Glomerular visceral epithelial cell (primary cell): ENCODE results near the gene DZANK1.
"Not testable (repeated sequence)": the region's sequence is repeated elsewhere in the genome, so short reads cannot be mapped to it uniquely, and the experiment has no call there.

ENCODE experiments used
- DNase-seq: peaks from one replicate; pipeline ENCODE4 v3.0.0-alpha.2; 2016; ENCODE audit errors: extremely low spot score

DZANK1 gene

GRCh38 chr20:18377896-18378481 lies 88.8 kb downstream of the DZANK1 start:
- no peak for DNase-seq

GRCh38 chr20:18375551-18375950 lies 91.3 kb downstream of the DZANK1 start:
- DNase-seq: not testable (repeated sequence)

GRCh38 chr20:18372296-18372695 lies 94.5 kb downstream of the DZANK1 start:
- DNase-seq: no peak

GRCh38 chr20:18364768-18365167 lies 102.1 kb downstream of the DZANK1 start:
- no peak for DNase-seq

- no peak for DNase-seq
Measured at GRCh38 chr20:18363708-18364107, 103.1 kb downstream of the DZANK1 start.

GRCh38 chr20:18362916-18363315 lies 103.9 kb downstream of the DZANK1 start:
- no peak for DNase-seq

- DNase-seq: no peak
Measured at GRCh38 chr20:18361678-18362077, 105.2 kb downstream of the DZANK1 start.

GRCh38 chr20:18360635-18361034 lies 106.2 kb downstream of the DZANK1 start:
- DNase-seq: no peak

DNA sequence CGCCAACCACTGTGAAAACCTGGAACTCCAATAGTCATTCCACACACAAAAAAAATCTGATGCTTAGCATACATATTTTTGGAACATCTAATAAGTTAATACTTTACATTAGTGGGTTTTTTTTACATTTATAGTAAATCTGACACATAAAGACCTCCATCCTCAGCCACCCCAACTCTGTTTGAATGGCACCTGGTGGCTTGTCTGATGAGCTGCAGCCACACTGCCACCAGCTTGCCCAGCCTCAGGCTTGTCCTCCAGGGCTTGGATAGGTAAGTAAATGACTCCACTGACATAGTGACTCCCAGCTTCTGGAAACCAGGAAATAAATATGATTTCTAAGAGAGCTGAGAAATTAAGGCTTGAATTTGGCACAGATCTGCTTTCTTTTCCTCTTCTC lies 107.0 kb downstream of the DZANK1 start:
- no peak for DNase-seq

DNA sequence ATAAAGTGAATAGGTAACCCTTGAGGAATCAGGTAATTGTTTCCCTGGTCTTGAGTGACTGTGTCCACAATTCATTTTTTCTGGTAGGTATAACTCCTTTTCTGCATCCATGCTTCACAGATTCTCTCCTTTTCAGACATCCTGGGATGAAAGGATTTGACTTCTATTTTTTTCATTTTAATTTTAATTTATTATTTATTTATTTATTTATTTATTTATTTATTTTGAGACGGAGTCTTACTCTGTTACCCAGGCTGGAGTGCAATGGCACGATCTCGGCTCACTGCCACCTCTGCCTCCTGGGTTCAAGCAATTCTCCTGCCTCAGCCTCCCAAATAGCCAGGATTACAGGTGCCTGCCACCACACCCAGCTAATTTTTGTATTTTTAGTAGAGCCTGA lies 117.1 kb downstream of the DZANK1 start:
- not testable (repeated sequence) for DNase-seq
